Fibroblast of lung (primary cell): ENCODE results near the gene HDAC8. TPM values are rescaled to one million over a fixed set of nuclear protein-coding genes. Genes with fewer than 3 reads are reported as not detected.

Experiments
- DNase-seq, 2 donors: peaks; one replicate each; pipeline versions ENCODE4 v3.0.0 to v3.0.0-alpha.2; 2010; ENCODE audit warnings: low read depth in 2 of 2
- H2AFZ ChIP-seq: 2 replicates; pipeline ENCODE4 v1.5.1; 2012; ENCODE audit warnings: low read length, control low read depth, inconsistent platforms
- H3K27ac ChIP-seq: 2 replicates; pipeline ENCODE4 v1.5.1; 2011; ENCODE audit warnings: low read length, control low read depth; ENCODE audit not compliant: insufficient read depth
- H3K27me3 ChIP-seq: 2 replicates; pipeline ENCODE4 v1.5.1; 2011; ENCODE audit warnings: mild to moderate bottlenecking, low read length; ENCODE audit not compliant: control insufficient read depth, insufficient read depth
- H3K36me3 ChIP-seq: 2 replicates; pipeline ENCODE4 v1.5.1; 2011; ENCODE audit warnings: low read length; ENCODE audit not compliant: control insufficient read depth, insufficient read depth
- H3K4me1 ChIP-seq: 2 replicates; pipeline ENCODE4 v1.5.1; 2011; ENCODE audit warnings: low read length; ENCODE audit not compliant: control insufficient read depth, insufficient read depth; ENCODE audit errors: extremely low read depth
- H3K4me2 ChIP-seq: 2 replicates; pipeline ENCODE4 v1.5.1; 2011; ENCODE audit warnings: low read length, control low read depth; ENCODE audit not compliant: insufficient read depth; ENCODE audit errors: extremely low read depth
- H3K4me3 ChIP-seq, 4 experiments: fragments of 200-600 bp in 1 of 4; sonication (generic) in 1 of 4; replicated peaks in 1 of 4; 2 replicates each; pipeline ENCODE4 v1.5.1; 2011 to 2016; ENCODE audit warnings: low read length in 4 of 4, low read depth in 3 of 4, mild to moderate bottlenecking in 3 of 4, control low read depth in 2 of 4, inconsistent platforms in 1 of 4, mixed read lengths in 1 of 4; ENCODE audit not compliant: insufficient read depth in 1 of 4; ENCODE audit errors: control extremely low read depth in 1 of 4
- H3K79me2 ChIP-seq: 2 replicates; pipeline ENCODE4 v1.5.1; 2012; ENCODE audit warnings: mild to moderate bottlenecking, low read length, inconsistent platforms; ENCODE audit not compliant: control insufficient read depth, insufficient read depth
- H3K9ac ChIP-seq: 2 replicates; pipeline ENCODE4 v1.5.1; 2011; ENCODE audit warnings: mild to moderate bottlenecking, low read length, control low read depth; ENCODE audit not compliant: insufficient read depth
- H3K9me3 ChIP-seq: 2 replicates; pipeline ENCODE4 v1.5.1; 2012; ENCODE audit warnings: low read depth, low read length; ENCODE audit not compliant: control insufficient read depth, insufficient read depth
- H4K20me1 ChIP-seq: 2 replicates; pipeline ENCODE4 v1.5.1; 2011; ENCODE audit warnings: low read length; ENCODE audit not compliant: control insufficient read depth, insufficient read depth; ENCODE audit errors: extremely low read depth
- CTCF ChIP-seq, 2 donors: IDR thresholded peaks in 1 of 2; conservative IDR thresholded peaks in 1 of 2; 1 replicate in 1 of 2; 2 replicates in 1 of 2; pipeline ENCODE4 v1.5.1; 2011 to 2012; ENCODE audit warnings: low read length in 2 of 2, control low read depth in 1 of 2, inconsistent platforms in 1 of 2, low read depth in 1 of 2, mild to moderate bottlenecking in 1 of 2
- EZH2 ChIP-seq: IDR thresholded peaks from 2 replicates; pipeline ENCODE4 v1.5.1; 2012; ENCODE audit warnings: low read length, control low read depth, mild to moderate bottlenecking; ENCODE audit errors: missing control alignments
- polyA plus RNA-seq, 2 donors: library from polyadenylated mRNA; depleted of rRNA in 1 of 2; stranded (reverse) in 1 of 2; unstranded in 1 of 2; fragments of >200 nt; gene quantifications; 2 replicates each; pipeline ENCODE4 v1.2.1, GENCODE V29; 2011 to 2012; ENCODE audit warnings: missing spikeins in 1 of 2
- total RNA-seq: library from RNA; depleted of rRNA; stranded (reverse); fragments of >200 nt; gene quantifications from 2 replicates; pipeline ENCODE4 v1.2.1, GENCODE V29; 2014

HDAC8 gene
- total and polyA plus RNA-seq, 2 donors (not counting 1 experiment from before 2014, with no cell fraction given) = 25.9 TPM

GRCh38 chrX:72487661-72488060 lies 85.0 kb downstream of the HDAC8 start:
- H3K4me1 ChIP-seq = no peaks in the 10 kb centered on the region
- no peak overlapping the region for H3K4me2 ChIP-seq
- no peaks in the 10 kb centered on the region for H4K20me1 ChIP-seq
- no peaks in the 10 kb centered on the region for H3K27me3 ChIP-seq
- no peak overlapping the region for H3K27ac ChIP-seq
- no peaks in the 10 kb centered on the region for H3K9me3 ChIP-seq
- no peak for DNase-seq
- H2AFZ ChIP-seq = no peak overlapping the region
- TF ChIP-seq CTCF (conservative IDR thresholded peaks at IDR 0.05 in 1 of 2, IDR thresholded peaks at IDR 0.05 in 1 of 2; ENCODE audit: low read depth in 1 of 2, low read length in 2 of 2) (no peak), EZH2 (no peak)
- no peaks in the 10 kb centered on the region for H3K79me2 ChIP-seq
- H3K36me3 ChIP-seq = no peaks in the 10 kb centered on the region
- no peak overlapping the region for H3K4me3 ChIP-seq
- H3K9ac ChIP-seq = no peak overlapping the region

GRCh38 chrX:72479324-72480274 lies 93.0 kb downstream of the HDAC8 start:
- no peaks in the 10 kb centered on the region for H3K4me1 ChIP-seq
- H3K4me2 ChIP-seq = no peak overlapping the region
- H2AFZ ChIP-seq = no peak overlapping the region
- no peak overlapping the region for H3K27ac ChIP-seq
- no peaks in the 10 kb centered on the region for H3K9me3 ChIP-seq
- H3K27me3 ChIP-seq = no peaks in the 10 kb centered on the region
- H3K9ac ChIP-seq = no peak overlapping the region
- TF ChIP-seq CTCF (conservative IDR thresholded peaks at IDR 0.05 in 1 of 2, IDR thresholded peaks at IDR 0.05 in 1 of 2; ENCODE audit: low read depth in 1 of 2, low read length in 2 of 2) (no peak), EZH2 (no peak)
- no peak for DNase-seq
- no peaks in the 10 kb centered on the region for H3K36me3 ChIP-seq
- no peaks in the 10 kb centered on the region for H4K20me1 ChIP-seq
- no peak overlapping the region for H3K4me3 ChIP-seq
- H3K79me2 ChIP-seq = no peaks in the 10 kb centered on the region

GRCh38 chrX:72478853-72479252 lies 93.8 kb downstream of the HDAC8 start:
- H3K4me1 ChIP-seq = no peaks in the 10 kb centered on the region
- no peak for DNase-seq
- no peak overlapping the region for H2AFZ ChIP-seq
- no peaks in the 10 kb centered on the region for H4K20me1 ChIP-seq
- no peaks in the 10 kb centered on the region for H3K36me3 ChIP-seq
- no peak overlapping the region for H3K4me2 ChIP-seq
- TF ChIP-seq CTCF (conservative IDR thresholded peaks at IDR 0.05 in 1 of 2, IDR thresholded peaks at IDR 0.05 in 1 of 2; ENCODE audit: low read depth in 1 of 2, low read length in 2 of 2) = no peak
- no peaks in the 10 kb centered on the region for H3K27me3 ChIP-seq
- no peaks in the 10 kb centered on the region for H3K9me3 ChIP-seq
- H3K9ac ChIP-seq = no peak overlapping the region
- H3K27ac ChIP-seq = no peak overlapping the region
- no peaks in the 10 kb centered on the region for H3K79me2 ChIP-seq
- no peak overlapping the region for H3K4me3 ChIP-seq
